Right renal pelvis (tissue), 4 donors: Measurements from ENCODE around the gene GNAQ. TPM values are rescaled to one million over a fixed set of nuclear protein-coding genes. Genes with fewer than 3 reads are reported as not detected.

Experiments used
- DNase-seq, 4 donors: peaks; one replicate each; pipeline ENCODE4 v3.0.0-alpha.2; 2013; ENCODE audit warnings: low read depth in 4 of 4, low spot score in 3 of 4, missing footprints in 1 of 4
- polyA plus RNA-seq, 4 donors: library from polyadenylated mRNA; unstranded; fragments of 120-200 nt; gene quantifications; one replicate each; pipeline ENCODE4 v1.2.1, GENCODE V29; 2013; ENCODE audit not compliant: insufficient read length in 4 of 4

The GNAQ gene
- polyA plus RNA-seq, 4 donors = 52.8 to 75.0 (median 72.2) TPM

- DNase-seq = no peak
These were observed 353.6 kb downstream of the GNAQ start for GRCh38 chr9:77677957-77678535.

DNA sequence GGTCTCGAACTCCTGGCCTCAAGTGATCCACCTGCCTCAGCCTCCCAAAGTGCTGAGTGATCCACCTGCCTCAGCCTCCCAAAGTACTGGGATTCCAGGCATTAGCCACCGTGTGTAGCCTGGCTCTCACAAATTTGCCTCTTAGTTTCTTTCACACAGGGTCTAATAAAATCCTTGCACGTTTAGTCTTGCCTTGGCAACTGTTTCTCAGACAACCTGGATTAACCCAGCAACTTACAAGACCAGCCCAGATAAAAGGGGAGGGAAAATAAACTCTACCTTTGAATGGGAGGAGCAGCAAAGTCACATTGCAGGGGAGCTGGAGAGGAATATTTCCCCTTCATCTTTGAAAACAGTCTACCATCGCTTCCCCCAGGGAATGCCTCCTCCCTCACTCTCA lies 354.2 kb downstream of the GNAQ start:
- DNase-seq = no peak

DNA sequence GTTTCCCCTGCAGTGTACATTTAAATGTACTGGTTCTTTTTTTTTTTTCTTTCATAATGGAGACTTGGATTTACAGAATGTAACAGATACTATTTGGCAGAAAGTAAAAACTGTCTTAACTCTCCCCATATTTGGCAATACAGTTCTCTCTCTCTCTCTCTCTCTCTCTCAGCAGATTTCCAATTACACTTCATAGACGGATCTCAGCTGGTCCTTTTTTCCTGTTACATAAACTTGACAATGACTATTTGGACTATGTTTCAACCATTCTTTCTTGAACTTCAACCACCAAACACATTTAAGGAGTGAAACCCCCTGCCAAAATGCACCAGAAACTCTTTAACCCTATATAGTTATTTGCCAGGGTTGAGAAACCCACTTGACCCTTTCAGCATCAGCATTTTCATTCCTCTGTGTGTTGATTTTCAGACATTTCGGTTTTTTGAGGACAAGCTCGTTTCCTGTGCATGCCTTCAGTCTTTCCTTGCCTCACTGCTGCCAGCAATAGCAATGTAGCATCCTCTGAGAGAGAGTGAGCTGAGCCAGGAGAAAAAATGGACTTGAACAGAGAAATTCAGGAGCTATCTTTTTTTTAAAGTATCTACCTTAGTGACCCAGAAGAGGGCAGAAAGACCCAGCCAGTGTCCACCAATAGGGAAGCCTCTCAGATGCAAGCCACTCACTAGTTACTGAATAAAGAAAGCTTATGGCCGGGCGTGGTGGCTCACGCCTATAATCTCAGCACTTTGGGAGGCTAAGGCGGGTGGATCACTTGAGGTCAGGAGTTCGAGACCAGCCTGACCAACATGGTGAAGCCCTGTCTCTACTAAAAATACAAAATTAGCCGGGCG lies 357.4 kb downstream of the GNAQ start:
- peak in 1 of 4 donors; percentile 49 for DNase-seq

DNA sequence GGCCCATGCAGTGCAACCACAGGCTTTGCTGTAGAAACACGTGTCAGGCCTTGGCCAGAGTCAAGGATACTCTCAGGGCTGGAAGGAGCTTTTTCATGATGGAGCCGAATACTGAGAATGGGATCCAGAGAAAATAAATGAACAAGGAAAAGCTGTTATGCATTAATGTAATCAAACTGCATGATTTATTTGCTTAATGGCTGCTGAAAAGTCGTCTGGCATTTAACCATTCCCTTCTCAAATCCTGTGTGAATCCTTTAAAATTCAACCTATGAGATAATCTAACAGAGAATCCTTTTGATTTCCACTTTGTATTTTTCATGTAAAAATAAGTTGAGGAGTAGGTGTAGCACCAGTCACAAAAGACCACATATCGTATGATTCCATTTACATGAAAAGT lies 359.4 kb downstream of the GNAQ start:
- DNase-seq = no peak

- DNase-seq = no peak
These were observed 364.5 kb downstream of the GNAQ start for GRCh38 chr9:77667151-77667550.

Other genes starting within 250 kb of the GNAQ start
- 10 to 100 TPM; 31.2 to 34.2 (median 33.1) TPM for gene CEP78, start 204.3 kb upstream of the GNAQ start, polyA plus RNA-seq